GM18499 (cell line): ENCODE data around the gene FRMD4A.
"Not testable (repeated sequence)": the region's sequence is repeated elsewhere in the genome, so short reads cannot be mapped to it uniquely, and the experiment has no call there.

Source experiments
- ATAC-seq: cut with Tn5 transposase; IDR thresholded peaks from one replicate; pipeline ENCODE4 v1.9.1; 2021; ENCODE audit warnings: moderate number of reproducible peaks; ENCODE audit not compliant: insufficient read depth, unreplicated experiment

The FRMD4A gene

DNA sequence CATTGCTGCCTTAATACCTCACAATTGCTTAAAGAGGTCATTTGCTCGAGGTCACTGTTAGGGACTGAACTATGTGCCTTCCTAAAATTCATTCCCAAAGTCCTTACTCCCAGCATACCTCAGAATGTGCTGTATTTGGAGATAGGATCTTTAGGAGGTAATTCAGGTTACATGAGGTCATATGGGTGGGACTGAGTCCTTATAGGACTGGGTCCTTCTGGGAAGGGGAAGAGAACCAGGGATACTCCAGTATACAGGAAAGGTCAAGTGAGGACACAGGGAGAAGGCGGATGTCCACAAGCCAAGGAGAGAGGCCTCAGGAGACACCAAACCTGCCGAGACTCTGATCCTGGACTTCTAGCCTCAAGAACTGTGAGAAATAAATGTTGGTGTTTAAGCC, 490.7 kb downstream of the FRMD4A start:
- no peak for ATAC-seq

DNA sequence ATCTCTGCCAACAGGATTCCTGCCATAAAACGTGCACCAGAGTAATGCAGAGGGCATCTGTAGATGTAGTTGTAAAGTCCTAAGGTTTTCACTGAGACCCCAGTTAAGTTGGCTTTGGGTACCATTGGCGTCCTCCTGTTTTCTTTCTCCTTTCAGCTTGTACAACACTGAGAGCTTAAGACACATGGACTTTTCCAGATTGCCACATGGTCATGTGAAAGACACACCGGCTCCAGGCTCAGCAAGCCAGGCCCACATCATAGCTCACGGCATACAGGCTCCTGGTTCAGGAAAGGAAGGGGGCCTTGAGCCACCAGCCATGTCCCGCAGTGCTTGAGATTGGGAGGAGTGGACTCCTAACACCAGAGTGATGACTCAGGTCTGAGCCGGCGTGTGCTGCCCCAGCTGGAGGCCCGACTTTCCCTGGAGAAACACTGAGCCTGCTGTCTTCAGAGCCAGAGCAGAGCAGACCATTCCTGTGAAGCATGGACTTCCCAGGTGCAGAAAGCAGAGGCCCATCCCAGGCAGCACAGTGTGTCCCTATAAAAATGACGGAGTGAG, 491.2 kb downstream of the FRMD4A start:
- no peak for ATAC-seq

DNA sequence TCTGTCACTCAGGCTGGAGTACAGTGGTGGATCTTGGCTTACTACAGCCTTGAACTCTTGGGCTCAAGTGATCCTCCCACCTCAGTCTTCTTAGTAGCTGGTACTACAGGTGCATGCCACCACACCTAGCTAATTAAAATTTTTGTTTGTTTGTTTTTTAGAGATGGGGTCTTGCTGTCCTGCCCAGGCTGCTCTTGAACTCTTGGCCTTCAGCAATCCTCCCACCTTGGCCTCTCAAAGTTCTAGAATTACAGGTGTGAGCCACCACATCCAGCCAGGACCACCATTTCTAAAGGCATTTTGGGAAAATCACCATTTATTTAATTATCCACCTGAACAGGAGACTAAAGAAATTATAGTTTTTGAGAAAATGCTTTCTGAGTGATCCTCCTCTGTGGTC, 491.7 kb downstream of the FRMD4A start:
- ATAC-seq, result no peak

DNA sequence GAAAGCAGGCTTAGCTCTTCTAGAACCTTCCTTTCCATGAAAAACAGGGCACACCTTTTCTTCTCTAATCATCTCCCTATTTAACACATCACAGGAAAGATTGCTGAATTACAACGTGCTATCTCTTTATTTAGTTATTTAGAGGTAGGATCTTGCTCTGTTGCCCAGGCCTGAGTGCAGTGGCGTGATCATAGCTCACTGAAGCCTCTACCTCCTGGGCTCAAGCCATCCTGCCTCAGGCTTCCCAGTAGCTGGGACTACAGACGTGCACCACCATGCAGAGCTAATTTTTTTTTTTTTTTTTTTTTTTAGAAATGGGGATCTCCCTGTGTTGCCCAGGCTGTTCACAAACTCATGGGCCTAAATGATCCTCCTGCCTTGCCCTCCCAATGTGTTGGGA, 492.8 kb downstream of the FRMD4A start:
- no peak for ATAC-seq

DNA sequence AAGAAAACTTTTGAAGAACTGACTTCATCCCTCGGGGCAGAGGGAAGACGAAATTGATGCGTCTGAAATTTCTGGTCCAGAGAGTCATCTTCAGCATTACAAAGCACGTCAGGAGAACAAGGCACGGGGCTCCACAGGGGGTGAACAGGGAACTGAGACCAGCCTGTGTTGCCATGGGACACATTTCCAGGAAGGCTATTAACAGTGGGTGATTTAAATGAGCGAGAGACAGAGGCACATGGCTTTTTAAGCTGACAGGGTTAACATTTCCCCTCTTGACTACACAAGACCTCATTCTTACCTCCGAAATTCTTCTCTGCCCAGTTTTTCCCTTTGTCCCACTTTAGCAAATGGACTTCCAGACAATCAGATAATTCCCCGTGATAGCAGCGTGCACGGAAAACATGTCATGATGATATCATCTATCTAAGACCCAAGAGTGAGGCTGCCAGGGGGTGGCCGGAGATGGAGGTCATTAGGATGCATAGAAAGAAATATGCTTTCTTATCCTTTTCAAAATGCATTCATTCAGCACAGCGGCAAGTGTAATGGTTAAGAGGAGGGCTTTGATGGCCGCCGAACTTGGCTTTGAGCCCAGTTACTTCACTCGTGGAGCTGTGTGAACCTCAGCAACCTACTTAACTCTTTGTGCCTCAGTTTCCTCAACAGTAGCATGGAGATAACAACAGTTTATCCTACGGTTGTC, 496.0 kb downstream of the FRMD4A start:
- no peak for ATAC-seq

DNA sequence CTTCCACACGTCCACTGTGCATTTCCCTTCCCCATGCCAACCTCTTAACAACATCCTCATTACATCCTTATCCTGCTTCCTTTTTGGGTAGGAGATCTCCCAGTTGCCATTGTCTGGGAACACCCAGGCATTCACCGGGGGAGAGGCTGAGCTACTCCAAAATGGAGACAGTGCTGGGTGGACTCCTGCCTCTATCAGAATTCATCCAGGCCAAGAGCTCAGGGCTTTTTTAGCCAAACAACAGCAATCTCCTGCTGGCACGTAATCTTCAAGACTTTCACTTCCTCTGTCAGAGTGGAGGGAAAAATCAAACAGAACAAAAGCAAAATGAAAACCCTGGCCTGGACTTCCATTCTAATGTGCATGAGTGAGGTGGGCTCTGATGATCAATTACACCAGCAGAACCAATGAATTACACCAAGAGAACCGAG, 499.0 kb downstream of the FRMD4A start:
- no peak for ATAC-seq

DNA sequence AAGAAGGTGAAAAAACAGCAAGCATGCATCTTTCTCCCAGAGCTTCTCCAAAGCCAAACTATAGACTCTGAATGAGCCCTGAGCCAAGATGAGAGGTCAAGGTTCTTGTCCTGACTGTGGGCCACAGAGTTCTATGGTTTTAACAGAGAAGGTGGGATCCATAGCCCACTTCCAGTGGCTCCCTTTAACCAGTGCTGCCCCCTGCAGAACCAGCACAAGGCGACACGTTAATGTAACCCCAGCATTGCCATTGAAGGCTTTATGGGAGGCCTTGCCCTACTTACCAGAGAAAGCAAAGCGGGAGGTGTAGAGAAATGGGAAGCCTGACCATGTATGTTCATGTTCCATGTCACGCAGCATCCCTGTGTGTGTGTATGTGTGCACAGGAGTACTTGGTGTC, 500.3 kb downstream of the FRMD4A start:
- ATAC-seq, result no peak

DNA sequence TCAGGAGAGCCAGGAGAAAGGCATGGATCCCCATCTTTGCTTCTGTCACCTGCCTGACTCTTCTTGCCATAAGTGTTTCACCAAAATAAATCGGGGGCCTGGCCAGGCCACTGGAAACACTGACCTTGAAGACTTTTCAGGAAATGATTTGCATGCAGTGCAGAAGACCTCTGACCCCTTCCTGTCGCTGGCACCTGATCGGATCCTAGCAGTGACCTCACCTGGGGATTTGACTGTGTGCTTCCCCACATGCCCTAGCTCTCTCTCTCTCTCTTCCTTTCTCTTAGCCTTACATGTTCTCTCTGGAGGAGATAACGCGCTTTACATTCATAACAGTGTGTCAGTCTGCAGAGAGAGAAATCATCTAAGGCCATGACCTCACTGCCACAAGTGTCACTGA, 500.9 kb downstream of the FRMD4A start:
- no peak for ATAC-seq

DNA sequence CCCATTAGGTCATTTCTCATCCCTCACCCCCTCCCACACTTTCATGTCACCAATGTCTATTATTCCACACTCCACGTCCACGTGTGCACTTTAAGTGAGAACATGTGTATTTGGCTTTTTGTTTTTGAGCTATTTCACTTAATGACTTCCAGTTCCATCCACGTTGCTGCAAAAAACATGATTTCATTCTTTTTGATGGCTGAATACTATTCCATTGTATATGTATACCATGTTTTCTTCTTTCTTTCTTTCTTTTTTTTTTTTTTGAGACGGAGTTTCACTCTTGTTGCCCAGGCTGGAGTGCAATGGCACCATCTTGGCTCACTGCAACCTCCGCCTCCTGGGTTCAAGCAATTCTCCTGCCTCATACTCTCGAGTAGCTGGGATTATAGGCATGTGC, 502.4 kb downstream of the FRMD4A start:
- ATAC-seq, result not testable (repeated sequence)

DNA sequence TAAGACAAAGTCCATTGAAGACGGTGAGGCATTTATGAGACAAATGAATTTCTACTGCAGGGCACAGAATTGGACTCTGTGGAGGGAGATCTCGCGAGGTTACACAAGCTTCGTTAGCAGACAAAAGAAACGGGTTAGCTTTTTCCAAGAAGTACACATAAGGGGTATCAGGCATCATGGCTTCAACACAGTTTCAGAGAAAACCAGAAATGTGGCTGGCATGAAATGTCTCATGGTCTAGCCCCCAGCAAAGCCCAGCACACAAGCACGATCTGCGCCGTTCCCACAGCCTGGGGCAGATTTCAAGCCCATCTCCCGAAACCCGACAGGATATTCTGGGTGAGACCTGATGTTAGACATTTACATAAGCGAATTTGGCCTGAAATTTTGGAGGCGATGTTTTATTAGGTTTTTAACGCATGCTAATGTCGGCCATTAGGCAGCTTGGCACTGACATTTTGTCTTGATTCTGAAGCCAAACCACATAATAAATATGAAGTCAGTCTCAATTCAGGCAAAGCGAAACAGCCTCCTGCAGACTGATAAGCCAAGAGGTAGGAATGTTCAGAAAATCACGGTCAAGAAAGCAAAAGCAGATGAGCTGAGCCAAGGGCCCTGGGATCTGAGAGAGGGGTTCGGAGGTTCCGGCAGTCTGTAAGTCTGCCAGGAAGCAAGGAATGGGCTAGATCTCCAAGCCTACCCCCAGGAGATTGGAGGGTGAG, 503.5 kb downstream of the FRMD4A start:
- no peak for ATAC-seq

DNA sequence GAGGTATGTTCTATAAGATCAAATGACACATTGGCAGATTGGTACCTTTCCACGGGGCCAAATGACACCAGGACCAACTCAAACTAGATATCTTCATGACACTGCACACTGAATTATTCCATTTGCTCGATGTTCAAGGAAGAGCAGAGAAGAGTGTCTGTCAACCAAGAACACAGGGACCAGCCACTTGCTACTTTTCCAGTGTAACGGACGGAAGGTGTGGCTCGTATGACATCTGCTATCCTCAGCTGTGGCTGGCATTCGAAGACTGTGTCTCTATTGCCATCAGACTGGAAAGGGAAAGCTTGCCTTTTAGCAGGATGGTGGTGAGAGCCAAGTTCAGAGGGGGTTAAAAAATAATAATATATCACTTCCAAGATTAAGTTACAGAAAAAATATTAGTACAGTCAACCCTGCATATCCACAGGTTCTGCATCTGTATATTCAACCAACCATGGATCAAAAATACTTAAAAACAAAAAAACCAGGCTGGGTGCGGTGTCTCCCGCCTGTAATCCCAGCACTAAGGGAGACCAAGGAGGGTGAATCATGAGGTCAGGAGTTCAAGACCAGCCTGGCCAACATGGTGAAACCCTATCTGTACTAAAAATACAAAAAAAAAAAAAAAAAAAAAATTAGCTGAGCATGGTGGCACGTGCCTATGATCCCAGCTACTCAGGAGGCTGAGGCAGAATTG, 506.9 kb downstream of the FRMD4A start:
- ATAC-seq, result no peak

DNA sequence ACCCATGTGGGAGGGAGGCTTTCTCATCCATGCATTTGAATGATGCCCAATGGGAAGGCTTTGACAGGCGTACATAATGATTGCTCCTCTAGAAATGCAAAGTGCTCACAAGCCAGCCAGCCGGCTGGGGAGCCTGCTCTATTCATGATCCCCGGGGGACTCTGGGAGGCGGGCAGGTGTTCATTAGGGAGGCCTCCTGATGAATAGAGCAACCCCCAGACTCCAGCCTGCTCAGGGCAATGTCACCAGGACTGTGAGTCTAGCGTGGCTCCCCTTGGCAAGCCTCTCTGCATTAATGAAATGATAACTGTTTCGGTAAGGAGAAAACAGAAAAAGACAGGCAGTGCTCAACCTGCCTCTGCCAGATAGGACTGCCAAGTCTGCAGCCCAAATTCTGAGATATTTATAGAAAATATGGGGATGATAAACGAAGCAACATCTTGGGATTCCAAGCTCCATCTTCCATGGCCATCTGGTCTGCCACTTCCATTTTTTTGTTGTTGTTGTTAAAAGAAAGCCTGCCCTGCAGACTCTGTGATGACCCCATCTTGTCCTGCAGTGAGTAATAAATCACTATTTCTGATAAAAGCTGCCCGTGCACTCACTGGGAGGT, 507.5 kb downstream of the FRMD4A start:
- no peak for ATAC-seq

DNA sequence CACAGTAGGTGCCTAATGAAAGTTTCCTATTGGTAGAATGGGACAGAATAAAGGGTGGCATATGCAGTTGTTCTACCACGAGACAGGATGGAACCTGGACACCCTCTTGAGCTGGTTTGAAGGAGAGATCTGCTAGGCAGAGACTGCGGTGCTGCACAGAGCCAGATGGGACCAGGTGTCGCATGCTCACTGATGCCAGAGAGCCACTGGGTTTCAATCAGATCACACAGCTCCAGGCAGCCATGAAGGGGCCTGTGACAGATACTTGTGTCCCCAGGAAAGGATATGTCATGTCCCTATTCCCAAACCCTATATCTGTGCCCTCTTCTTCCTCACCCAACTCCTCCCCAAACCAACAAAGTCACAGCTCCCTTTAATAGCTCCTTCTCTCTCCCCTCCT, 508.2 kb downstream of the FRMD4A start:
- no peak for ATAC-seq

DNA sequence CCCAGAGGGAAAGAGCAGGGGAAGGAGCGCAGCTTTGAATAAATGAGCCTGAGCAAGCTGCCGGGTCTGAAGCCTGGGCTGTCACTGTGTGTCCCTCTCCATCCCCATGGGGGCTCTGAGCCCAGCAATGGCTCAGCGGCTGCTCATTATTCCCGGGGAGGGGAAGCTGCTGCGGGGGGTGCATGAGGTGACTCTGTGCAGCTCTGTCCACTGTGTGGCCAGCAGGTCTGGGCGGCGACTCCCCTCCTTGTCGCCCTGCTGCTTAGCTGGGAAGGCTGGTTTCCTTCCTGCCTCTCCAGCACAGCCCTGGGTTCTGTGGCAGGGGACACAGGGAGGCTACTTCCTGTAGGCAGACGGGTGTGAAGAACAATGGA, 509.8 kb downstream of the FRMD4A start:
- ATAC-seq, result no peak

DNA sequence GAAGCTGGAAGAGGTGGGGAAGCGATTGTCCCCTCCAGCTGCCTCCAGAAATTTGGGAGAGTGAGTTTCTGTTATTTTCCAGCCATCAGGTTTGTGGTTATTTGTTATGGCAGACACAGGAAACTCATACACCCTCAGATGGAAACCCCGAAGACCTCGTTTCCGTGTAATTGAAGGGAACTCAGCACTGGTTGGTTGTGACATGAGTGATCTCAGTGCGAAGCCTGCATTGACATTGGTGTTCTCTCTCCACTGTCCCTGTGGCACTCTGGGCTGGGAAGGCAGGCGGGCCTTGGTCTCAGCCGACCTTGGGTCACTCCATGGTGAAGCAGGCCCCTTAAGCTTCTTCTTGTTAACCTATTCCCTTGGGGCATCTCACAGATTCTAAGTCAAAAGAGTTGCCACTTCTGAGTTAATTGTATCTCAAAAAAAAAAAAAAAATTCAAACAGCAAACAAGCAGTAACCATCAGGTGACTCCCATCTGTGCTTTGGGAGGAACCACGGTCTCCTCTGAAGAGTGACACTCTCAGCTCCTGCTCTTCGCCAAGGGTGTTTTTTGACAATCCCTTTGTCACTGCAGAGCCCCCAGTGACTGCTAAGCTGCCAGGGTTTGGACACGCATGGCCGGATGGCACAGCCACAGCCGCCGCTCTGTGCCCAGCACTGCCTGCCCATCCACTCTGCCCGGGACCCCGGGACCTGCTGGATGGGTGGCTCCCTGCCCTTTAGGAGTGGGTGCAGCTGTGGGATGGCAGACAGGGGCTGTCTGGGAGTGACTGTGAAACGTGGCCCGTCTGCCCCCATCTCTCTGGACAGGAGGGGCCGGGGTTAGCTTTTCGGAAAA, 510.4 kb downstream of the FRMD4A start:
- ATAC-seq, result no peak

DNA sequence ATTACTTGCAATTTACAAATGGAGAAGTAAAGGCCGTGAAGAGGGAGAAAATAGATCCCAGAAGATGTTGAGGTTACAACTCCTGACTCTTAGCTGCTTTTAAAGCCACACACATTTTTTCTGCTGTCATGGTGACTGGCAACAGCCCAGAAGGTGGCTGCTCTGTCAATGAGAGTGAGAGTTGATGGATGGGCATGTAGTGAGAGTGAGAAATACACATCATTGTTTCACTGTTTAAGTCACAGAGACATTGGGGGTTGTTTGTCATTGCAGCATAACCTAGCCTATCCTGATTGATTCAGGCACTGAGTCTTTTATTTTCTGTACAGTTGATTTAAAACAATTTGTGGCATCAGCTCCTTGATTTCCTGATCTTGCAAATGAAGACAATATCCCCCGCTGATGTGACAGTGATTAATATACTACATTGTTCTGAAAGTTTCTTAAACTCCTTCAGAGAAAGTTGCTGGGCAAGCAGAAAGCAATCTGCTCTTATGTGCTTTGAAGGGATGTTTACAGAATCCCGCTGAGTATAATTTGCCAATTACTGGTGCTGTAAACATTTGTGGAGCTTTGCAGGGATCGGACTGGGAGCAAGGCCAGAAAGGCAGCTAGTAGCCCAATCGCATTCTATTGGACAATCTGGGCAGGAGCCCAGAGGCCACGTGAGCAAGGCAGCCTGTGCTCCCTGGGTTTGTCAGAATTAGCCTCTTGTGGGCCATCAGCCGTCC, 514.4 kb downstream of the FRMD4A start:
- no peak for ATAC-seq

DNA sequence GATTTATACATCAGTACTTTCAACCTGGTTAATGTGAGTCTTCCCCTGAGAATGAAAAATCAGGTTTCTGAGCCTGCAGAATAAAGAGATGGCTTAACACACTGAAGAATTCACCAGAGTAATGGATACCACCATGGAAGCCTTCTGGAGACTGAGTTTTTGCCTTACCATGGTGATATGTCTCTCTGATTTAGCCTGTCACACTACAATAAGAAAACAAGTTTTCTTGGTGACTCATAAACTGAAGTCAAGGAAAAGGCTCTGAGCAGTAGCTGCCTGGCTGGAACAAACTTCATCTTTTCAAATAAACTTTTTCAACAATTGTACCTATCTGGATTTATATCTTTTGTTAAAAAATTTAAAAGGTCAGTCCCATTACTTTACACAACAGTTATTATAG, 515.0 kb downstream of the FRMD4A start:
- ATAC-seq, result no peak

DNA sequence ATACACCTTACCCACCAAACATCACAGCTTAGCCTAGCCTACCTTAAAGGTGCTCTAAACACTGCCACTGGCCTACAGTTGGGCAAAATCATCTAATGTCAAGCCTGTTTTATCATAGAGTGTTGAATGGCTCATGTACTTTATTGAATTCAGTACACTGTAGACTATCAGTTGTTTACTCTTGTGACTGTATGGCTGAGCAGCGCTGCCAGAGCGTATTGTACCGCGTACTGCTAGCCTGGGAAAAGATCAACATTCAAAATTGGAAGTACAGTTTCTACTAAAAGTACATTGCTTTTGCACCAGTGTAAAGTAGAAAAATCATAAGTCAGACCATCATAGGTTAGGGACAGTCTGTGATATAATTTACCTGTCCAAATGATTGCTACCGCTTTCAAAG, 517.2 kb downstream of the FRMD4A start:
- no peak for ATAC-seq

DNA sequence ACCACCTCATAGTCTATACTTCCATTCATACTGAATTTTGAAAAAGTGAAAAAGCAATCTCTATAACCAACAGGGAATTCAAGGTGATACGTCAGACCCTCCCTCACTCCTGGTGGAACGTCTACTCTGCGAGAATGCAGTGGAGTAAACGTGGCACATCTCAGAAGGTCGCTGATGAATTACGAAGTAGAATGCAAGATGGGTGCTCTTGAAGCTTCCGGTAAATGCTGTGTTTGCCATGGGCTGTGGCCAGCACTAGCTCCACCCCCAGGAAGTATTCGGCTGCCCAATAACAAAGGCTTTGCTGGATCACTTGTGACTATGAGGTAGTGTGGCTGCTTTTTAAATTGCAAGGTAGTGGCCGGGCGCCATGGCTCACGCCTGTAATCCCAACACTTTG, 517.9 kb downstream of the FRMD4A start:
- no peak for ATAC-seq
